ENCODE measurements around the gene KLHL3.

KLHL3 gene

DNA sequence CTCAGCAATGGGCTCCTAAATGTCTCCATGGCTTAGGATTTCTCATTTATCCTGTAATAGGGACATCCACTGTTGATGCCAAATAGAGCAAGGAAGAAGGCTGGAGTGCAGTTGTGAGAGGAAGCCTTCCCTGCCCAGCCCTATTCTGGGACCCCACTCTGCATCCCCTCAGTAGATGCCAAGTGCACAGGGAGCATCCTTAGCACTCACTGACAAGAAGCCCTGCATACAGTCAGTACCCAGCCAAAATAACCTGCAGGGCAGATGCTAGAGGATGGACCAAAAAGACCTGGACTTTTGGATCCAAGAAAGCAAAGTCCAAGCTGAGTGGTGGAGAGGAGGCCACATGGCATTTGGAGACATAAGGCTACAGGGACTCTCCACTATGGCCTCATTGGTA is 123.3 kb downstream of the KLHL3 start:
- DNase-seq (ENCODE audit: low spot score), result no peak

DNA sequence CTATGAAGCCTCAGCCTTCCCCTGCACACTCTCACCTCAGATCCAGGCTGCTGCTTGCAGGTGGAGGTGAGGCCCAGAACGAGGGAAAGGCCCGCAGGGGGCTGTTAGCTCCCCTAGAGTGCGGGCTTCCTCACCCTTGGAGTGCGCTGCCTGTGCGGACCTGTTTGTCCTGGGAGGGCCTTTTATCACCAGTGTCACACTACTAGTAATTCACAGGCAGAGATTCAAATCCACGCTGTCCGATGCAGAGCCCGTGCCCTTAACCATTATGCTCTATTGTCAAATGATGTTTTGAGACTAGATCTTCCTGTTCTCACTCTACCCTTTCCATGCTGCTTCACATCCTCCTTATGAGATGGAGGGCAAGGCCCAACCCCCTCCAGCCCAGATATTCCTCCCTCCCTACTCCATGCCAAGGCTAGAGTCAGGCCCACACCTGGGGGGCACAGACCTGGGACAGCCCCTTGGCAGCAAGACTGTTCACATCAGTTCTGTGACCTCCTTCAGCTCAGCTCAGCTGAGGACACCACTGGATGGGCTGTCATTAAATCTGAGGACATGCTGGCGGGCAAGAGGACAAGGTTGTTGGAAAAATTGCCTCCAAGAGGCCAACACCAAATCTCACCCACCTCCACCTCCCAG is 124.0 kb downstream of the KLHL3 start:
- TF ChIP-seq, protein P1, sequence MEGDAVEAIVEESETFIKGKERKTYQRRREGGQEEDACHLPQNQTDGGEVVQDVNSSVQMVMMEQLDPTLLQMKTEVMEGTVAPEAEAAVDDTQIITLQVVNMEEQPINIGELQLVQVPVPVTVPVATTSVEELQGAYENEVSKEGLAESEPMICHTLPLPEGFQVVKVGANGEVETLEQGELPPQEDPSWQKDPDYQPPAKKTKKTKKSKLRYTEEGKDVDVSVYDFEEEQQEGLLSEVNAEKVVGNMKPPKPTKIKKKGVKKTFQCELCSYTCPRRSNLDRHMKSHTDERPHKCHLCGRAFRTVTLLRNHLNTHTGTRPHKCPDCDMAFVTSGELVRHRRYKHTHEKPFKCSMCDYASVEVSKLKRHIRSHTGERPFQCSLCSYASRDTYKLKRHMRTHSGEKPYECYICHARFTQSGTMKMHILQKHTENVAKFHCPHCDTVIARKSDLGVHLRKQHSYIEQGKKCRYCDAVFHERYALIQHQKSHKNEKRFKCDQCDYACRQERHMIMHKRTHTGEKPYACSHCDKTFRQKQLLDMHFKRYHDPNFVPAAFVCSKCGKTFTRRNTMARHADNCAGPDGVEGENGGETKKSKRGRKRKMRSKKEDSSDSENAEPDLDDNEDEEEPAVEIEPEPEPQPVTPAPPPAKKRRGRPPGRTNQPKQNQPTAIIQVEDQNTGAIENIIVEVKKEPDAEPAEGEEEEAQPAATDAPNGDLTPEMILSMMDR (conservative IDR thresholded peaks at IDR 0.05; ENCODE audit: low read depth), result no peak
- DNase-seq (ENCODE audit: low spot score), result no peak
- ChIA-PET POLR2A (ENCODE audit: low non-redundant PET) (no interaction called here), CTCF (interaction anchor here (0.7 kb wide), 1 partner anchor 35 kb away, joined by 4 read pairs; no protein-coding TSS in a partner anchor)
- H3K27ac ChIP-seq, result no peak overlapping the region

More for the DNA sequence above, 123.3 kb downstream of the KLHL3 start:
- ChIA-PET POLR2A (ENCODE audit: low non-redundant PET) (no interaction called here), CTCF (interaction anchor here (0.6 to 0.9 kb wide), 3 partner anchors 36 to 574 kb away, joined by 3 to 4 read pairs (median 3); no protein-coding TSS in a partner anchor)
- no peak overlapping the region for H3K27ac ChIP-seq
- TF ChIP-seq, protein P1 (conservative IDR thresholded peaks at IDR 0.05; ENCODE audit: low read depth), result no peak

DNA sequence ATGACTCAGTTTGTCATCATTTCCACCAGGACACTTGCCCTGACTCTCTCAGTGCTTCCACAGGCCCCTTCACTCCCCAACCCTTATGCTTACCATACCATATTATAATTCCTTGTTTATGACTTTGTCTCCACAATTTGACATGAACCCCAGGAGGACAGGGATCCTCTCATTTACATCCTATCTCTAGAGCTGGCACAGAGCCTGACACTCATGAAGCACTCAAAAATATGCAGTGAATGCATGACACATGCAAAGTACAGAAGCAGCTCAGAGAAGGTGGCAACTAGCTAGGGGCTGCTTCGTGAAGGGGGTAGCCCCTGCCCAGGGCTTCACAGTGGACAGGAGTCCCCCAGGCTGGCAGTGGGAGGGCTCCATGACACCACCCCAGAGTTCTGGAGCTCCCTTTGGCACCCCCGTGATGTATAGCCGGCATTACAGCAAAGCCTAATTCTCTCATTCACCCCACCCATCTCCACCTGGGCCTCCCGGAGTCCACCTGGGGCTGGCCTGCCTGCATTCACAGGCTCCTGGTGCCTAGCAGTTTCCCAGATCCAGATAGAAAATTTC is 124.8 kb downstream of the KLHL3 start:
- ChIA-PET POLR2A (ENCODE audit: low non-redundant PET) (no interaction called here), CTCF (no interaction called here)
- no peak overlapping the region for H3K27ac ChIP-seq
- TF ChIP-seq, protein P1 (conservative IDR thresholded peaks at IDR 0.05; ENCODE audit: low read depth), result no peak
- no peak for DNase-seq (ENCODE audit: low spot score)

DNA sequence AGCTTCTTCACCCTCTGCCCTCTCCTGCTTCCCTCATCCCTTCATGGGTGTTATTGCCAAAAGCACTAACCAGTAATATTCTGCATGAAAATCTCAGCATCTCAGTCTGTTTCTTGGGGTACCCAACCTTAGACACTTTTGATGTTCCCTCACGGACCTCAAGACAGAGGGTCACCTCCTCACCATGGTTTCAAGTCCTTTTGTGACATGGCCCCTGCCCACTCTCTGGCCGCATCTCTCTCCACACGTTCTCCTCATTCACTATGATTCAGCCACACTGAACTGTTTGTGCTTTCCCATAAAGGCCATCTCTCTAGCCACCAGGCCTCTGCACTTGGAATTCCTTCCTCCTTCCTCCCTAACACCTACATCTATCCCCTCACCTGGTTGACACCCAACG is 125.3 kb downstream of the KLHL3 start:
- ChIA-PET CTCF (no interaction called here), POLR2A (ENCODE audit: low non-redundant PET) (no interaction called here)
- no peak overlapping the region for H3K27ac ChIP-seq
- no peak for DNase-seq (ENCODE audit: low spot score)
- TF ChIP-seq, protein P1 (conservative IDR thresholded peaks at IDR 0.05; ENCODE audit: low read depth), result no peak

DNA sequence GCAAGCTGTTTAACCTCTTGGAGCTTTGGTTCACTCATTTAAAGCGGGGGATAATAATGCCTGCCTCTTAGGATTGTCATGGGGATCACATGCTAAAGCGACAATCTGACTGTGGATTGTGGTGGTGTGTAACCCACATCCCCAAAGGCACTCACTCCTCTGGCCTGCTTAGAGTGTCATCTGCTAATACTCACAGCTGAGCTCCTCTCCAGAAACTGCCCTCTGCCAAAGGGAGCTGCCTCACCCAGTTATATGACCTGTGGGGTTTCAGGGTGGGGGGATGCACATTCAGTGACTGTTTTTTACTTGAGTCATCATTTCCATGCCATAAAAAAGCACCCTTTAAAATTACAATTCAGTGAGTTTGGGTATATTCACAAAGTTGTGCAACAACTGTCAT is 126.8 kb downstream of the KLHL3 start:
- ChIA-PET POLR2A (ENCODE audit: low non-redundant PET) (no interaction called here), CTCF (no interaction called here)
- TF ChIP-seq, protein P1 (conservative IDR thresholded peaks at IDR 0.05; ENCODE audit: low read depth), result no peak
- H3K27ac ChIP-seq, result no peak overlapping the region
- DNase-seq (ENCODE audit: low spot score), result no peak

DNA sequence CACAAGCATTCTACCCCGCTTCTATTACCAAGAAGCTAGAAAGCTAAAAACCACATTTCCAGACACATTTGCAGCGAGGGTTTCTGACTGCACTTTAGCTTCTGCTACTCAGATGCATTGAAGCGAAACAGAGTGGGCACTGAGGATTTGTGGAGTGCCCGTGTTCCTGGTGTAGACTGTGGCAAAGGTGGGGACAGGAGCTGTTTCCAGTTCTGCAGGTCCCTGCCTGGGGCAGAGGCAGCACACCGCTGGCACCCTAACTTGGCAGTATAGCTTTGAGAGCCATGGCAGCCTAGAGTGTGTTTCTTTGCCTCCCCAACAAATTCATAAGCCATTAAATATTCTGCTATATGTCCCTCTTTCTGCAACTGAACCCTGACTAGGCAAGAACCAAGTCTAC is 128.1 kb downstream of the KLHL3 start:
- ChIA-PET CTCF (interaction anchor here (1.5 kb wide), 1 partner anchor 52 kb away, joined by 3 read pairs; no protein-coding TSS in a partner anchor), POLR2A (ENCODE audit: low non-redundant PET) (no interaction called here)
- no peak overlapping the region for H3K27ac ChIP-seq
- TF ChIP-seq, protein P1 (conservative IDR thresholded peaks at IDR 0.05; ENCODE audit: low read depth), result no peak
- DNase-seq (ENCODE audit: low spot score), result no peak
